GM15510 (cell line): Measurements from ENCODE around the gene BCAS1.

Experiments used
- POLR2A ChIP-seq: IDR thresholded peaks from 3 replicates; pipeline ENCODE4 v1.6.1; 2011; ENCODE audit warnings: borderline replicate concordance; ENCODE audit not compliant: insufficient read length; ENCODE audit errors: extremely low read depth

BCAS1 gene

GRCh38 chr20:54056762-54057639 lies 13.4 kb downstream of the BCAS1 start:
- TF ChIP-seq POLR2A, result no peak

GRCh38 chr20:54054516-54054915 lies 15.9 kb downstream of the BCAS1 start:
- no peak for TF ChIP-seq POLR2A

- no peak for TF ChIP-seq POLR2A
Observed at GRCh38 chr20:54051068-54051467, 19.3 kb downstream of the BCAS1 start.

GRCh38 chr20:54048891-54049545 lies 21.4 kb downstream of the BCAS1 start:
- TF ChIP-seq POLR2A, result no peak

- no peak for TF ChIP-seq POLR2A
Observed at GRCh38 chr20:54048481-54048880, 21.9 kb downstream of the BCAS1 start.

GRCh38 chr20:54047720-54048119 lies 22.7 kb downstream of the BCAS1 start:
- no peak for TF ChIP-seq POLR2A

GRCh38 chr20:54047048-54047447 lies 23.3 kb downstream of the BCAS1 start:
- no peak for TF ChIP-seq POLR2A

- TF ChIP-seq POLR2A, result no peak
Observed at GRCh38 chr20:54044156-54044555, 26.2 kb downstream of the BCAS1 start.

- no peak for TF ChIP-seq POLR2A
Observed at GRCh38 chr20:54043076-54043967, 27.1 kb downstream of the BCAS1 start.

GRCh38 chr20:54042021-54042420 lies 28.4 kb downstream of the BCAS1 start:
- TF ChIP-seq POLR2A, result no peak

- no peak for TF ChIP-seq POLR2A
Observed at GRCh38 chr20:54041336-54041735, 29.1 kb downstream of the BCAS1 start.

GRCh38 chr20:54040531-54040930 lies 29.9 kb downstream of the BCAS1 start:
- no peak for TF ChIP-seq POLR2A

- TF ChIP-seq POLR2A, result no peak
Observed at GRCh38 chr20:54038961-54039360, 31.4 kb downstream of the BCAS1 start.

- no peak for TF ChIP-seq POLR2A
Observed at GRCh38 chr20:54037525-54037924, 32.9 kb downstream of the BCAS1 start.

- TF ChIP-seq POLR2A, result no peak
Observed at GRCh38 chr20:54029643-54030042, 40.8 kb downstream of the BCAS1 start.

- TF ChIP-seq POLR2A, result no peak
Observed at GRCh38 chr20:54029176-54029575, 41.2 kb downstream of the BCAS1 start.
